GM08714 (cell line): Measurements from ENCODE around the gene DCUN1D2.

Experiments used
- H3K4me3 ChIP-seq: fragments of 200-500 bp; sonication (Bioruptor generic); 2 replicates; pipeline ENCODE4 v1.5.1; 2014; ENCODE audit warnings: mild to moderate bottlenecking, low read length, inconsistent platforms
- ZNF274 ChIP-seq: IDR thresholded peaks from 2 replicates; pipeline ENCODE4 v1.6.1; 2012; ENCODE audit warnings: mild to moderate bottlenecking, low read depth, low read length

Gene DCUN1D2

DNA sequence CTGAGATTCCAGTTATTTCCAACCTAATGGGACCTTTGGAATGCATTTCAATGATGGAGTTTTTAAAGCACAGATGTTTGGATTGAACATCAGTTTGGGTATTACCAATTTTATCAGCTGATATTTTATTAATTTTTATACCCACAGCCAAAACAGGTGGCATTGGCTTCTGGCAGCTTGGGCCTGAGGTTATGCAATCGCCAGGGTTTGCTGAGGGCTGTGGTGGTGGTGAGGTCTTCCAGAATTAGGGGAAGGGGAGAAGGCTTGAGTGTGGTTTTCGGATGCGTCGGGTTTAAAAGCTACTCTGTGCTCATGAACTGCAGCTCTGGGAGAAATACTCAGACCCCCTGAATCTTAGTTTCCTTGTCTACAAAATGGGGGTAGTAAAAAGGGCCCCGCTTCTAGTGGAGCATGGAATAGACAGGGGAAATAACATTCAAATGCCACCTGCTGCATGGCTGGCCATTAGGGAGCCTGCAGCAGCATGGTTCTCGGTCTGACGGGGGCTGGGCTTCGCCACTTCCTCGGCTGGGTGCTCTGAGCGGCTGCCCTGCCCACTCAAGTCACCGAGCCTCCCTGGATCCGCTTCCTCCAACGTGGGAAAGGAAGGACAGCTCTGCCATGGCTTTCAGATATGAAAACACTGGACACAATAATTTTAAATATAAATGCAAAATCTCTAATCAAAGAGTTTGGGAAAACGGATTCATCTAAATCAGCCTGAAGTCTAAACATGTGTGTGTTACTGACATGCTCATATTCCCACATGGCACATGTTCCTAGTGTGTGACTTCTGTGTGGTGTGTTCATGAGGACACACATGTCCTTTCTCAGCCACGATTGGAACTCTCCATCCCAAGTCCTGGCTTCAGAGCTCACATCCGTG, 72.4 kb downstream of the DCUN1D2 start:
- H3K4me3 ChIP-seq: no peak overlapping the region
- TF ChIP-seq ZNF274: no peak

DNA sequence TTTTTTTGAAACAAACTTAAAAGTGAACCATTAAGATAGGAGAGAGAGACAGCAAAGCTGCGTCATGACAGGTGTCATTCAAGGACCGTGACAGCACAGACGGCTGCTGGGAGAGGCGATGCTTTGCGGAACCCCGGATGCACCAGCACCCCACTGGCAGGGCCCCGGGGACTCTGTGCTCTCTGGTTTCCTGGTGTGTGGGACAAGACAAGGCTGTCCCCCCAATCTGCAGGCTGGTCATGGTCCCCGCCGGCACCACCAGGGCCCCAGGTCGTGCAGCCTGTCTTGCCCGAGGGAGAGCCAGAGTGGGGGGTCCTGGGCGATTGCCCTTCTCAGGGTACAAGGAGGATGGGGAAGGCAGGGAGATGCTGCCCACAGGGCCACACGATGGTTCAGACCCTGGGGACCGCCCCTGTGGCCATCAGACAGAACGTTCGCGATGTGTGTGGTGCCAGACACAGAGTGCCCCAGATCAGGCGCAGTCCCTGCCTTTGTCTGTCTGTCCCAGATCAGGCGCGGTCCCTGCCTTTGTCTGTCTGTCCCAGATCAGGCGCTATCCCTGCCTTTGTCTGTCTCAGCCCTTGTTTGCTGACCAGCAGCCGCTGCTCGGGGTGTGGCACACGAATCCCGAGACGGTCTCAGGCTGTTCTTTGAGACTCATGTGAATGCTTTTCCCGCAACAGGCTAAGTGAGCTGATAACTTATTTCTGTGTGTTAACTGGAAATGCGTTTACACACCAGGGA, 73.3 kb downstream of the DCUN1D2 start:
- H3K4me3 ChIP-seq: no peak overlapping the region
- TF ChIP-seq ZNF274: no peak

DNA sequence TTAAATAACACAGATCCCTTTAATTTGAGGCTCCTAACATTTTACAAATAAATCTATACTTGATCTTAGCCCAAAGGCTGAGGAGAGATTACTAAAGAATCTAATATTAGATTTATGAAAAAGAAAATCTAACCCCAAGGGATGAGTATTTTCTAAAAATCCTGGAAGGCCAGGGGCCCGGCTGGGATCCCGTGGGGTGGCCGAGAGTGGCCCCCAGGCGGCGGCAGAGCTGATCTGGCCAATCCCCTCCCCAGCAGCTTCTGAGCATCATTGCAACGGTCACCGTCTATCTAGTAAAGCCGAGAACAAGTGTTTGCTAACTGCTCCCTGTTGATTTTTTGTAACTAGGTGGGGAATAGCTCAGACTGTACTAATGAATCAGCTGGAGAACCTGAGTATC, 74.7 kb downstream of the DCUN1D2 start:
- no peak for TF ChIP-seq ZNF274

DNA sequence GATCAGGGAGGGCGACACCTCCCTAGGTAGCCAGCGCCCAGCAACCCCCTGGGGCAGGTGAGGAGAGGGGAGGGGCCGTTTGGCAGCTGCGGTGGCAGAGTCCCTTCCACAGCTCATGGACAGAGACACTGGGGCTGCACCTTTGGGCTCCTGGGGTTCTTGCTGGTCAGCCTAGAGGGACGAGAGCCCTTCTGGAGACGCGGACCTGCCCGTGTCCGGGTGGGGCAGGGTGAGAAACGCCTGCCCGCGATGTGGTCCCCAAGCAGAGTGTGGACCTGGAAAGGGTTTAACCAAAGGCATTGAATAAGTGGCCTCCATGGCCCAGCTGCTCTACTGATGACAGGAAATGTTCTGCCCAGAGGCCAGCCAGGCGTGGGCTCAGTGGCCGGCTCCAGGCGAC, 75.5 kb downstream of the DCUN1D2 start:
- TF ChIP-seq ZNF274: no peak
- H3K4me3 ChIP-seq: no peak overlapping the region

More for the DNA sequence above, 74.7 kb downstream of the DCUN1D2 start:
- no peak overlapping the region for H3K4me3 ChIP-seq

DNA sequence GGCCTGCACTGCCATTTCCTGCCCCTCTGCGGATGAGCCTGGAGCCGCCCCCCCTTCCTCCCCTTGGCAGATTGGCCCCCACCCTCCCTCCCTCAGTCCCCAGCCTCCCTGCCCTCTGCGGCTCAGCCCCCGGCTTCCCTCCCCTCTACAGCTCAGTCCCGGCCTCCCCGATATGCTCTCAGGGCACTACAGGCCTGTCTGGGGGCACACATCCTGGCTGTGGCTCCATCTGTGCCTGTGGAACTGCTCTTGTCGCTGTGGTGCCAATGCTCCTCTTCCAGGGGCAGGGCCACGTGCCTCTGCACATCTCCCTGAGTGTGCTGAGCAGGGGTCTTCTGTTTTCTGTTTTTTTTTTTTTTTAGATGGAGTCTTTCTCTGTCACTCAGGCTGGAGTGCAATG, 76.2 kb downstream of the DCUN1D2 start:
- no peak for TF ChIP-seq ZNF274

DNA sequence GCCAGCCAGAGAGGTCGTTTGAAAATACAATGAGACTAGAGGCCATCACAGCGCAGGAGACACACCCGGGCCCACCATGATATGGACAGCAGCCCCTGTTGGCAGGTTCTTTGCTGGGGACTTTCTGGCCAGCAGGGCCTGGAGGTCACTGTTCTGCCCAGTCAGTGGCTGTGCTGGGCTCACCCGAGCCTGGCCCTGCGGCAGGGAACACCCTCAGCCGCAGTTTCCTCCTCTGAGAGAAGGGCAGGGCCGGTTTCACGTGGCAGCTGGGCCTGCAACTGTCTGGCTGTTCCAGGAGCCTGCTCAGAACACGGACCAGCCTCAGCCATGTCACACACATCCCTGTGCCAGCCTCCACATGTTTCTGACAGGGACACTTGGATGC, 76.6 kb downstream of the DCUN1D2 start:
- TF ChIP-seq ZNF274: no peak

More for the DNA sequence above, 76.2 kb downstream of the DCUN1D2 start:
- H3K4me3 ChIP-seq: no peak overlapping the region

DNA sequence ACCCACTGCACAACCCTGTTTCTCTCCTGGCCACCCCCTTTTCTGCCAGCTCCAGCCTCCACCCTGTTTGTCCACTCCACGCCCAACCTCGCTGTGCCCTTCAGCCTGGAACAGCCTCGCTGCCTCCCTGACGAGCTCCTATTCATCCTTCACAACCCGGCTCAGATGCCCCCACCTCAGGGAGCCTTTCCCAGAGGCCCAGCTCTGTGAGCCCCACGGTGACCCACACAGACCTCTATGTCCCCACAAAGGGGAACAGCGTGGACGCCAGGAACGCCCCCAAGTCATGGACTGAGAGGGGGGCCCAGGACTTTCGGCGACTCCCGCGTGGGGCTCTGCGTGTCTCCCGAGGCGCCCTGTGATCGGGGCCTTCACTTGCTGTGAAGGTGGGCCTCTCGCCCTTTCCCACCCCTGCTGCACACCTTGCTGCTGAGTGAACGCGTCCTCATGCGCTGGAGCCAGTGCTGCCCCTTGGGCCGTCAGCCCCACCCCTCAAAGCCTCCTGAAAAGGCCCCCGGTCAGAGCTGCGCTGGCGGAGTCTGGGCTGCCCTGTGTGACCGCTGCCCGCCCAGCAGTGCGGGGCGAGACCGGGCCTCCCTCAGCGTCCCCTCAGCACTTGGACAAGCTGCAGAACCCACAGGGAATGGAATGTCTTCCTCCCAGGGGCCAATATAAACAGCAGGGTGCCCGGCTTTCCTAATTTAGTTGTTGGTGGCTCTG, 77.2 kb downstream of the DCUN1D2 start:
- H3K4me3 ChIP-seq: no peak overlapping the region
- no peak for TF ChIP-seq ZNF274

More for the DNA sequence above, 76.6 kb downstream of the DCUN1D2 start:
- H3K4me3 ChIP-seq: no peak overlapping the region

DNA sequence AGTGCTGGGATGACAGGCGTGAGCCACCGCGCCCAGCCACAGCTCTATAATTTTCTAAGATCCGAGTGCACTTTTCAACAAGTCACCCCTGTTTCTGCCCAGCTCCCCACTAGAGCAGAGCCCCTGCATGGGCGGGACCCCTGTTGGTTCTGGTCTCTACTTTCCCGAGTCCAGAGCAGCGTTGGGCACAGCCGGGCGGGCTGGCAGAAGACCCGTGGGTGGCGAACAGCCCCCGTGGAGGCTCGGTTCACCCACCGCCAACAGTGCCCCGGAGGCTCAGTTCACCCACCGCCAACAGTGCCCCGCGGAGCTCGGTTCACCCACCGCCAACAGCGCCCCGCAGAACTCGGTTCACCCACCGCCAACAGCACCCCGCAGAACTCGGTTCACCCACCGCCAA, 78.1 kb downstream of the DCUN1D2 start:
- TF ChIP-seq ZNF274: no peak
- no peak overlapping the region for H3K4me3 ChIP-seq

DNA sequence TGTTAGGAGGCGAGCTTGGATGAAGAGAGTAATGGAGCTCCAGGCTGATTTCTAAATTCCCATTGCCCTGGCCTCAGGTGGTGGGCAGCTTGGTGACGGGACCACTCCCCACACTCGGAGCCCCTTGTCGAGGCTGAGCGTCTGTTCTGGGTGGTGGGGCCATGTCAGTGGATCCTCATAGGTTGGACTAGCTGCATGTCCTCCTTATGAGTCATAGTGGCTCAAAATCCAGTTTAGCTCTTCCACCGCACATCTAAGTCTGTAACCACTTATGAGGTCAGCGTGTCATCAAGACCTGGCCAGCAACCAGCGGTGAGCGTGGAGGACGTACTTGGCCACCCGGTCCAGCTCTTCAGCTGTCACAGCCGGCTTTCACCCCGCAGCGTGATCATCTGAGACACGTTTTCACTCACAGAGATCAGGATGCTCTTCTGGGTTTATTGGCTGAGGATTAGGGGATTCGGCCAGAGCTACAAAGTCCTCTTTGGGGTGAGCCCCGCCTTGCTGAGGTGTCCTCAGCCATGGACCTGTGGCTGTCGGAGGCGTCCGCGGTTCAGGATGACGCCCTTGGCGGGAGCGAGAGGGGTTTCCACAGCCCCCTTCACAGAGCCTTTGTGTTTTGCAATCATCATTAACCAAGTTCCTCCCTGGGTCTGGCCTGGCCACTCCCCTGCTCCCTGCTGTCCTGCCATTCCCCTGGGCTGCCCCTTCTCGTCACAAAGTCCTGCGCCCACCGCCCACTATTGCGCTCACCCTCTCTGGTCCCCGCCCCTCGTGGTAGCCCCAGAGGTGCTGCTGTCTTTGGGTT, 79.1 kb downstream of the DCUN1D2 start:
- no peak overlapping the region for H3K4me3 ChIP-seq
- TF ChIP-seq ZNF274: no peak

DNA sequence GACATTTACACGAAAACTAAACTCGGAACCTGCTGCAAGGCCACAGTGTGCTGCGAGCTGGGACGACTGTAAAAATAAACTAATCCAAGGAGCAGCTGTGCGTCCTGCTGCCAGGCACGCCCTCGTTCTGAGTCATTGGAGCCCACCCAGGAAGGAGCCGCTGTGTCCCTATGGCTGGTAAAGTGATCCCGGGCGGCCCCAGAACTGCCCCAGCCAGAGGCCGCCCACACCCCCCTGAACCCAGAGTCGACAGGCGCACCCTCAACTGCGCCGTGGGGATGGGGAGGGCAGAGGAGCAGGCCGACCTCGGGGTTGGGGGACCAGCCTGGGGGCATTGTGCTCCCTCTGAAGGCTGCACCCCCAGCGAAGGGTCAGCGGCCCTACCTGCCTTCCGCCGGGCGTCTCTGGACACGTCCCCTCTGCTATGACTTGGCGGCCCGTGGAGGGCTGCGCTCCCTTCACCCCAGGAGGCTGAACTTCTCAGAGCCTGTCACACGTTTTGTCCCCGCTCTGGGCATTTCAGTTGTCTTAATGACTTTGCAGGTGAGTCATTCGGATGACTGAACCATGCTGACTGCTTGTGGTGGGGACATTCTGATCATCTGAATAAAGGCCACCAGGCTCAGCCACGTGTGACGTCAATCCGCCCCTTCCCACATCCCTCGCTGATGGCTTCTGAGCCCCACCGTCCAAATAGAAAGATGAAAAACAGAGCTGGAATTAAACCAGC, 79.9 kb downstream of the DCUN1D2 start:
- H3K4me3 ChIP-seq: no peak overlapping the region
- no peak for TF ChIP-seq ZNF274

DNA sequence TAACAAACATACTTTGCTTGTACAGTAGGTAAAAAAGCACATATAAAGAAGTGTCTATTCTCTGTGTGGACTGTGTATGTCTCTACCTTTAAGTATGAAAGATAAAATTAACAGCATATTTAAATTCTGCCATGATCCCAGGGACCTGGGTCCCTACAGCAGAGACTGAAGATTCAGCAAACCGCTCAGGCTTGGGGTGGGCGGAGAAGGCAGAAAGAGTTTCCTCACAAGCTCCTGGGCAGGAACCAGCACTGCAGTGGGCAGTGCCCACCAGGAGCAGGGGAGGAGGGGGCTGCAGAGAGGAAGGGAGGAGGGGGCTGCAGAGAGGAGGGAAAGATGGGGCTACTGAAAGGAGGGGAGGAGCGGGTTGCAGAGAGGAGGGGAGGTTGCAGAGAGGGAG, 81.9 kb downstream of the DCUN1D2 start:
- no peak overlapping the region for H3K4me3 ChIP-seq
- no peak for TF ChIP-seq ZNF274

DNA sequence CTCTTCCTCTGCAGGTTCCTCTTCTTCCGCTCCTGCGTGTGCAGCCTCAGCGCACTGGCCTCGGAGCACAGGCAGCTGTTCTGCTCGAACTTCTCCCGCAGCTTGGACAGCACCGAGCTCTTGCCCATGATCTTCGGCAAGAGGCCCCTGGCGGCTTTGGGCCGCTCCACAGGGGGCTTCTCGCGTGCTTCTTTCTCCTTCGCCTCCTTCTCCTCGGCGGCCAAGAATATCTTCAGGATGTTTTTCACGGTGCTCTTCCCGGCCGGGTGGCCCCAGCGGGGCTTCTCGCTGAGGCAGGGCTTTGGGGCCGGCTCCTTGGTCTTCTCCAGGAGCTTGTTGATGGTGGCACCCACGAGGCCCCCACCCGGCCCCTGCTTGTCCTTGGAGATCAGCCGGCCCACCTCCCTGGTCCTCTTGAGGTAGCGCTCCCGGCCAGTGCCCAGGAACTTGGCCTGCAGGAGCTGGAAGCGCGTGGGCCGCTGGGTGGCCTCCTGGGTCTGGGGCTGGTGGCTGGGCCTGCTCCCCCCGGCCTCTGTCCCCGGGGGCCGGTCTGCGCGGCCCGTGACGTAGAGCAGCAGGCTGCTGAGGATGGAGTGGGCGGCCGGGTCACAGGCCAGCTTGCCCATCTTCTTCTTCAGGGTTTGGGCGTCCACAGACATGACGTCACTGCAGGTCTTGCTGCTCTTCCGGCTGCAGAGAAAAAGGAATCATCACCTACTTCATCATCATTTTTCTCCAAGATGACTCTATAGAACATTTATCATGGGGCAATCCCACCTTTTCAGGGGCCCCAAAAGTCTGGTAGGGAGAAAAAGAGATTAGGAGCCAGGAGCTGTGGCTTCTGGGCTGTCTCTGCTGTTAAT, 82.7 kb downstream of the DCUN1D2 start:
- no peak overlapping the region for H3K4me3 ChIP-seq
- TF ChIP-seq ZNF274: no peak
